T-helper 22 cell (primary cell): Measurements from ENCODE around the gene ZFYVE19.

Experiments used
- DNase-seq: peaks from one replicate; pipeline ENCODE4 v3.0.0-alpha.2; 2020; ENCODE audit warnings: low read depth

ZFYVE19 gene

DNA sequence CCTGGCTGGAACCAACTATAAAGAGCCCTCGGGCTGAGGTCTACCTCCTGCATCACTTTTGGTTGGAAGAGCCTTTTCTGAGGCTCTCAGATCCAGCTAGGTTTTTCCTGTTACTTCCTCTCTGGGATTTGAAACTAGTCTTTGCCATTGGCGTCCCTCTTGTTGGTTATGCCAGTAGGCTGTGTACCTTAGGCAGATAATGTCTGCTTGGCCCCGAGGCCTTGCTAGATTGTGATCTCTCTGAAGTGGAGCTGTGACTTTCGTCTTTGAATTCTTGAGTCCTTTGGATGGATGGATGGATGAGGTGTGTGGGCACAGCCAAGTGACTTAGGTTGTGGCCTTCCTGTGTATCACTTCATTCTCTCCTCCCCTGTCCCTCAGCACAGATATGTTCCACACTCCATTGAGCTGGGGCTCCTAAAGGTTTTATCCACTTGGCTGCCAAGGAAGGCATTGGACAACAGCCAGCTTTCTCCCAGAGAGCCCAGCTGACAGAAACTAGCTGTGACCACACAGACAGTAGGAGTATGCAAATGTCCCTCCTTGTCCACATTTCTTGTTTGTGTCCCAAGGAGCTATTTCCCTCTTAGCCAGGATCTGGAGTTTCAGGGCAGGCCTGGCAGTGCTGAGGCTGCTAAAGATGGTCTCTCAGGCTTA, 8.3 kb downstream of the ZFYVE19 start:
- no peak for DNase-seq

GRCh38 chr15:40819048-40819447, 12.2 kb downstream of the ZFYVE19 start:
- no peak for DNase-seq

GRCh38 chr15:40821195-40821594, 14.3 kb downstream of the ZFYVE19 start:
- no peak for DNase-seq

DNA sequence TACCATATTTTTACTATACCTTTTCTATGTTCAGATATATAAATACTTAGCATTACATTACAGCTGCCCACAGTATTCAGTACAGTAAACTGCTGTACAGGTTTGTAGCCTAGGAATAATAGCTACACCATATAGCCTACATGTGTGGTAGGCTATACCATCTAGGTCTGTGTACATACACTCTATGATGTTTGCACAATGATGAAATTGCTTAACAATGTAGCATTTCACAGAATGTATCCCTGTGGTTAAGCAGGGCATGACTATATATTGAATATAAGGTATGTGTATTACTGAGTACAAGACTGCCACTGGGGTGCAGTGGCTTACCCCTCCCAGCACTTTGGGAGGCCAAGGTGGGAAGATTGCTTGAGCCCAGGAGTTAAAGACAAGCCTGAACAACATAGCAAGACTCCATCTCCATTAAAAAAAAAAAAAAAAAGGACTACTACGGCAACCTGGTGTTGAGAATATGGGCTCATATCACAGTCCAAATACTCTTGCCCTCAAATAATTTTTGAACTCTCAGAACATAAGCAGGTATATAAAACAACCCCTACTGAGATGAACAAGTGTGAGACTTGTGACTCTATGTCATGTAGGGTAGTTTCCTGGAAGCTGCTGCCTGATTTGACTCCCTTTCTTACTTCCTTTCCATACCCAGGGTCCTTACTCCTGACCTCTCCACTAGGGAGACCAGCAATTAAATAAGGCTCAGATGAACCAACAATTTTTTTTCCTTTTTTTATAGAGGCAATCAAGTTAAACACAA, 16.9 kb downstream of the ZFYVE19 start:
- DNase-seq: no peak

- no peak for DNase-seq
These were observed 19.0 kb downstream of the ZFYVE19 start for GRCh38 chr15:40825661-40826422.

DNA sequence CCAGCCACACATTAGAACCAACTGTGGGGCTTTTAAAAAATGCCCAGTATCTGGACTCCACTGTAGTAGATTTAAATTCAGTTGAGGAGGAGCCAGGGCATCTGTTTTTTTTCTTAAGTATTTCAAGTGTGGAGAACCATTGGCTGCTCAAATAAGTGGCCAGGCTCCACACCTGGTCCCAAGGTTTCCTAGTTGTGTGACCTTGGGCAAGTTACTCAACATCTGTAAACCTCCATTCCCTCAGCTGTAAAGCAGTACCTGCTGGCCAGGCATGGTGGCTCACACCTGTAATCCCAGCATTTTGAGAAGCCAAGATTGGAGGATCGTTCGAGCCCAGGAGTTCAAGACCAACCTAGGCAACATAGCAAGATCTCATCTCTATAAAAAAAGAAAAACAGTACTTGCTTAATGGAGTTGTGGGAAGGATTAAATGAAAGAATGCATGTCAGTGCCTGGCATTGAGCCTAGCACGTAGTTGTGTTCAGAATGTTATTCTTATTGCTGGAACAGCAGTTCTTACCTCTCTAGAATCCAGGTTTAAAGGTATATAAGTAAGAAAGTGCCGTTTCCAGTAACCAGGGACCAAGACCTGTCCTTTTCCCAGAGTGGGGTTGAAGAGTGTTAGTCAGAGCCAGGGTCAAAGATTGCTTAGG, 19.7 kb downstream of the ZFYVE19 start:
- no peak for DNase-seq

GRCh38 chr15:40828447-40829036, 21.7 kb downstream of the ZFYVE19 start, which contains the start of gene PPP1R14D:
Gene PPP1R14D, minus strand, starts transcription at chr15:40828708. Its CDS starts 67 bp downstream, at chr15:40828641.
- DNase-seq: no peak

- DNase-seq: no peak
These were observed 22.2 kb downstream of the ZFYVE19 start for GRCh38 chr15:40829115-40829514.

- no peak for DNase-seq
These were observed 24.0 kb downstream of the ZFYVE19 start for GRCh38 chr15:40830884-40831283.

- DNase-seq: no peak
These were observed 25.0 kb downstream of the ZFYVE19 start for GRCh38 chr15:40831861-40832260.

- no peak for DNase-seq
These were observed 26.0 kb downstream of the ZFYVE19 start for GRCh38 chr15:40832903-40833302.

GRCh38 chr15:40836020-40836419, 29.1 kb downstream of the ZFYVE19 start:
- DNase-seq: no peak

DNA sequence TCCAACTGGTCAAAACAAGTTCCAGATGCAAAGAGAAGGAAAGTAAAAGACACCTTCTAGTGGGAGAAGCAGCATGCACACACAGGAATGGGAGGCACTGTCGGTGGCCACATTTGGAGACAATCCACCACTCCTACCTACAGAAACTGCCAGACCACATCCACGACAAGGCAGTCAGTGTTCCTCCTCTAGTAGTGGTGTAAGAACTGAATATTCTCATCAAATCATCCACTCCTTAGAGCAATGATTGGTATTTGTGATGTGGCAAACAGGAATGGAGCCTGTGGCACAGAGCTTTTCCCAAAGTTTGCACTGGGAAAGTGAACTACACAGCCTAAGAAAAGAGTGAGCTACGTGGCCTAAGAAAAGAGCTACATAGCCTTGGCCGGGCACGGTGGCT, 31.9 kb downstream of the ZFYVE19 start:
- DNase-seq: no peak

- no peak for DNase-seq
These were observed 34.9 kb downstream of the ZFYVE19 start for GRCh38 chr15:40841741-40842140.

DNA sequence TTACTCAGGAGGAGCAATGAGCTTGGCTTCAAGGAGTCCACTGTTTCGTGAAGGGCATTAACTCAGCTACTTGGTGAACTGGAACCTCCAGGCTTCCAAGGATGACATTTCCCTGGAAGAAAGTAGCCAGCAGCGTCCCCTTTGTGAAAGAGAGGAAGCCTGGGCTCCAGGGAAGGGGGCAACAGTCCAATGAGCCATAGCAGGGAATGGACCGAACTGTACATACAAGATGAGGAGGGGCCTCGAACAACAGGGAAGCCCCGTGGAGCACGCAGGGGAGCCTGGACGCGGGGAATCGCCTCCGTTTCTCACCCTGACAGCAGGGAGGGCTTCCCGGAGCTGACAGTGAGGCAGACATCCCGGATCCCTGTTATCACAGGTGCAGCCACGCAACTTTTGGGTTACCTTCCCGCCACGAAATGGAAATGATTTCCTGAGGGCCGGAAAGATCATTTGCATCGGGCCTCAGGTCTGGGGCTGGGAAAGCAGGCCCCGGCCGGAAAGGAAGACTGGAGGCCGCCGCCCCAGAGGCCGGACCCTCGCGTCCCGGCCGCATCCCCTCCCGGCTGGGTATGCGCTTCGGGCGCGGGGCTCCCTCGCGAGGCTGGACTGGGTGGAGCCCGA, 36.5 kb downstream of the ZFYVE19 start:
- no peak for DNase-seq

- DNase-seq: no peak
These were observed 37.2 kb downstream of the ZFYVE19 start, which contains the start of gene SPINT1 for GRCh38 chr15:40843885-40844695. Gene SPINT1, plus strand, starts transcription at chr15:40844048. Its CDS starts 507 bp downstream, at chr15:40844555.

- DNase-seq: no peak
These were observed 37.8 kb downstream of the ZFYVE19 start for GRCh38 chr15:40844696-40845030.

DNA sequence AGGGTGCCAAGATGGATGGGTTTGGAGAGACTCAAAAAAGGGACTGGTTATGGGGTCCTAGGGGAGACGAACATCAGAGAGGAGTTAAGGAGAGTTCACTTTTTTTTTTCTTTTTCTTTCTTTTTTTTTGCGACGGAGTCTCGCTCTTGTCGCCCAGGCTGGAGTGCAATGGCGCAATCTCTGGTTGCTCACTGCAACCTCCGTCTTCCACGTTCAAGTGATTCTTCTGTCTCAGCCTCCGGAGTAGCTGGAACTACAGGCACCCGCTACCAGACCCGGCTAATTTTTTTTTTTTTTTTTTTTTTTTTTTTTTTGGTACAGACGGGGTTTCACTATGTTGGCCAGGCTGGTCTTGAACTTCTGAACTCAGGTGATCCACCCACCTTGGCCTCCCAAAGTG, 38.1 kb downstream of the ZFYVE19 start:
- DNase-seq: no peak

DNA sequence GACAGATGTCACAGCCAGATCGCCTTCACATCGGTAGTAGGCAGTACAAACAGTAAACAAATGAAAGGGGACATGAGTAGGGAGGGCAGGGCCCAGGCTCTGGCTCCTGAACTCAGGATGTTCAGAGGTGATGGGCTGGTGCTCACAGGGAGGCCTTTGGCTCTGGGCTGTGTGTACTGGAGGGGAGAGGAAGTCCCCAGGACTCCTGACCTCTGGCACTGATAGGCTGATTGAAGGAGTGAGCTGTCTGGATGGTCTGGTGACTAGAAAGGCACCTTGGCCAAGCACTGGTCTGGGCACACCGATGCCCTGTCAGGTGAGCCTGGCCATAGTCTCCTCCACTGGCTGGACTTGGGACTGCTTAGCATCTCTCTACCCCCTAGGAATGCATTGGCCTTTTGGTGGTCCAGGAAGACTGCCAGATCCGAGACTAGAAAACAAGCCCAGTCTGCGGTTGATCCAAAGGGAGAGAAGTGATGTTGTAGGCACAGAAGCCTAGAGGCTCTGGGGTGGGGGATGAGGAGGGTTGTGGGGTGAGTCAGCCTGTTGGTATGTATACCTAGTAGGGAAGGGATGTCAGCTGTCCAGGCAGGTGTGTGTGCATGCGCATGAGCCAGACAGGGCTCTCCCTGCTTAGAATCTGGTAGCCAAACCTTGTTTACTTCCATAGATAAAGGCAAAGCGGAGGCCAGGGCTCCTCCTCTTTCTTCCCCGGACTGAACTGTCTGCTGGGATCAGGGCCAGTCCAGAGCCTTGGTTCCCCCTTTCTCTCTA, 38.8 kb downstream of the ZFYVE19 start:
- no peak for DNase-seq

- no peak for DNase-seq
These were observed 39.9 kb downstream of the ZFYVE19 start for GRCh38 chr15:40846841-40847222.
